Ascending aorta (tissue), 2 donors: ENCODE data around the gene DENND1C. TPM values are rescaled to one million over a fixed set of nuclear protein-coding genes. Genes with fewer than 3 reads are reported as not detected.

Experiments used
- DNase-seq, 2 donors: peaks; one replicate each; pipeline ENCODE4 v3.0.0-alpha.2; 2019; ENCODE audit warnings: low spot score in 2 of 2
- H3K27ac ChIP-seq, 2 donors: fragments of 200-600 bp; sonication (generic); one replicate each; pipeline ENCODE4 v1.5.1; 2016 to 2017; ENCODE audit warnings: mild to moderate bottlenecking in 1 of 2
- H3K27me3 ChIP-seq: fragments of 200-600 bp; sonication (generic); one replicate; pipeline ENCODE4 v1.5.1; 2017
- H3K36me3 ChIP-seq, 2 donors: fragments of 200-600 bp; sonication (generic); one replicate each; pipeline ENCODE4 v1.5.1; 2016
- H3K4me1 ChIP-seq, 2 donors: fragments of 200-600 bp; sonication (generic); one replicate each; pipeline ENCODE4 v1.5.1; 2016 to 2017; ENCODE audit warnings: mild to moderate bottlenecking in 1 of 2
- H3K4me3 ChIP-seq, 2 donors: fragments of 200-600 bp; sonication (generic); one replicate each; pipeline ENCODE4 v1.5.1; 2016 to 2017; ENCODE audit warnings: mild to moderate bottlenecking in 1 of 2
- H3K9me3 ChIP-seq, 2 donors: fragments of 200-600 bp; sonication (generic); one replicate each; pipeline ENCODE4 v1.5.1; 2016
- intact Hi-C: fragments of 100-400 bp; cut with DNase I; formaldehyde crosslinking; loops from one replicate; pipeline ENCODE4 v1.15.1; 2023
- total RNA-seq: library from RNA; depleted of rRNA; stranded (reverse); fragments of >200 nt; gene quantifications from one replicate; pipeline ENCODE4 v1.1.0, GENCODE V29; 2016
- TF ChIP-seq, protein P1 (sequence below), 3 experiments: fragments of 200-600 bp in 2 of 3; fragments of 450-650 bp in 1 of 3; sonication (generic) in 2 of 3; IDR thresholded peaks; one replicate each; pipeline ENCODE4 v1.5.1; 2016 to 2019; ENCODE audit warnings: antibody characterized with exemption in 3 of 3, mild to moderate bottlenecking in 1 of 3, moderate library complexity in 1 of 3

The DENND1C gene
- total RNA-seq, 1 donor from 2014 or later: 24.4 TPM

DNA sequence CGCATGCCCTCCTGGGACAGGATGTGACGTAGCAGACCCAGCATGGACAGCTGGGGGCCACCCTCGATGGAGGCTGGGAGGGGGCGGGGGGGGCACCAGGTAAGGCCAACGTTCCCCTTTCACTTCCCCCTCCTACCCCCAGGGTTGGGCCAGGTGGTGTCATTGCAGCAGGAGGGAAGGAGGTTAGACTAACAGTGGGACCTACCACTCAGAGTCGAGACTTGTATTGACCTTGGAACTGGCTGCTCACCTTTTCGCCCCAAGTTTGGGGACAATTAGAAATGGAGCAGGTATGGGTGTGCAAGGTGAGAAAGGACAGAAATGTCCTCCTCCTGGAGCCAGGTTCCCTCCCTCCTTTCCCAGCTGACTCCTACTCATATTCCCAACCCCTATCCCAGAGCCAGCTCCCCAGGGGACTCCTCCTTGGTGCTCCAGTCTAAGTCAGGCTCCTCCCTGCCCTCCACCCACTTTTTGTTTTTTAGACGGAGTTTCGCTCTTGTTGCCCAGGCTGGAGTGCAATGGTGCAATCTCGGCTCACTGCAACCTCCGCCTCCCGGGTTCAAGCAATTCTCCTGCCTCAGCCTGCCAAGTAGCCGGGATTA is 39.4 kb downstream of the DENND1C start:
- DNase-seq: no peak
- Histone ChIP-seq H3K27me3 (no peaks in the 10 kb centered on the region), H3K36me3 (peaks cover 3 to 22% of the 10 kb centered on the region in 2 donors), H3K4me1 (no peaks in the 10 kb centered on the region), H3K4me3 (no peak overlapping the region), H3K9me3 (no peaks in the 10 kb centered on the region), H3K27ac (no peak overlapping the region)
- intact Hi-C loops: no loop called here
- TF ChIP-seq, protein P1, sequence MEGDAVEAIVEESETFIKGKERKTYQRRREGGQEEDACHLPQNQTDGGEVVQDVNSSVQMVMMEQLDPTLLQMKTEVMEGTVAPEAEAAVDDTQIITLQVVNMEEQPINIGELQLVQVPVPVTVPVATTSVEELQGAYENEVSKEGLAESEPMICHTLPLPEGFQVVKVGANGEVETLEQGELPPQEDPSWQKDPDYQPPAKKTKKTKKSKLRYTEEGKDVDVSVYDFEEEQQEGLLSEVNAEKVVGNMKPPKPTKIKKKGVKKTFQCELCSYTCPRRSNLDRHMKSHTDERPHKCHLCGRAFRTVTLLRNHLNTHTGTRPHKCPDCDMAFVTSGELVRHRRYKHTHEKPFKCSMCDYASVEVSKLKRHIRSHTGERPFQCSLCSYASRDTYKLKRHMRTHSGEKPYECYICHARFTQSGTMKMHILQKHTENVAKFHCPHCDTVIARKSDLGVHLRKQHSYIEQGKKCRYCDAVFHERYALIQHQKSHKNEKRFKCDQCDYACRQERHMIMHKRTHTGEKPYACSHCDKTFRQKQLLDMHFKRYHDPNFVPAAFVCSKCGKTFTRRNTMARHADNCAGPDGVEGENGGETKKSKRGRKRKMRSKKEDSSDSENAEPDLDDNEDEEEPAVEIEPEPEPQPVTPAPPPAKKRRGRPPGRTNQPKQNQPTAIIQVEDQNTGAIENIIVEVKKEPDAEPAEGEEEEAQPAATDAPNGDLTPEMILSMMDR (IDR thresholded peaks at IDR 0.05): no peak

DNA sequence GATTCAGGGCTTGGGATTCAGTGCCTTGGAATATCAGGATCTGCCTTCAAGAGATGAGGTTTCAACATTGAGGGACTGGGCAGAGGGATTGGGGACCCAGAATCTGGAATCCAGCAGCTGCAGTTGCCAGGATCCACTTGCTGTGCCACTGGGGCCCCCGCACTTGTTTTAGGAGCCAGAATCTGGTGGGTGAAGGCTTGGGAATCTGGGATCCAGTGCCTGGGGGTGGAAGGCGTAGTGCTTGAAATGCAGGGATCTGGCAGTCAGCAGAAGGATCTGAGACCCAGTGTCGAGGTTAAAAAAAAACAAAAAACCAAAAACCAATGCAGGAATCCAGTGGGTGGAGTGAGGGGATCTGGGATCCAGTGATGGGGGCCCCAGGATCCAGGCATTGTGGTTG is 40.7 kb downstream of the DENND1C start:
- Histone ChIP-seq H3K36me3 (peaks cover 0 to 9% of the 10 kb centered on the region in 2 donors), H3K9me3 (no peaks in the 10 kb centered on the region), H3K4me3 (no peak overlapping the region), H3K27me3 (no peaks in the 10 kb centered on the region), H3K4me1 (no peaks in the 10 kb centered on the region), H3K27ac (no peak overlapping the region)
- no peak for DNase-seq
- intact Hi-C loops: no loop called here
- TF ChIP-seq, protein P1 (IDR thresholded peaks at IDR 0.05): no peak

DNA sequence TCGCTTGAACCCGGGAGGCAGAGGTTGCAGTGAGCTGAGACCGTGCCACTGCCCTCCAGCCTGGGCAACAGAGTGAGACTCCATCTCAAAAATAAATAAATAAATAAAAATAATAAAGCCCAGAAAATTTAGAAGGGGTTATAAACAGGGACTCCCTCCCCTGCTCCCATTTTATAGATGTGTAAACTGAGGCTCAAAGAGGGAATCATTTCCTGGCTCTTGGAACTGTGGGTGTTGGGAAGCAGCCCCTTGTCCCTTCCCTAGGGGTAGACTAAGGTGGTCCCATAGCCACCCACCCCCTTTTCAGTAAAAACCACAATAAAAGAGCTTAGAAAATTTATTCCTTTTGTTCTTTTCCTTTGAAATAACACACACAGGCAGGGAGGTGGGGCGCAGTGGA is 41.8 kb downstream of the DENND1C start:
- Histone ChIP-seq H3K36me3 (no peaks in the 10 kb centered on the region), H3K4me1 (no peaks in the 10 kb centered on the region), H3K27ac (no peak overlapping the region), H3K9me3 (no peaks in the 10 kb centered on the region), H3K27me3 (no peaks in the 10 kb centered on the region), H3K4me3 (no peak overlapping the region)
- DNase-seq: no peak
- TF ChIP-seq, protein P1 (IDR thresholded peaks at IDR 0.05): no peak
- intact Hi-C loops: no loop called here

DNA sequence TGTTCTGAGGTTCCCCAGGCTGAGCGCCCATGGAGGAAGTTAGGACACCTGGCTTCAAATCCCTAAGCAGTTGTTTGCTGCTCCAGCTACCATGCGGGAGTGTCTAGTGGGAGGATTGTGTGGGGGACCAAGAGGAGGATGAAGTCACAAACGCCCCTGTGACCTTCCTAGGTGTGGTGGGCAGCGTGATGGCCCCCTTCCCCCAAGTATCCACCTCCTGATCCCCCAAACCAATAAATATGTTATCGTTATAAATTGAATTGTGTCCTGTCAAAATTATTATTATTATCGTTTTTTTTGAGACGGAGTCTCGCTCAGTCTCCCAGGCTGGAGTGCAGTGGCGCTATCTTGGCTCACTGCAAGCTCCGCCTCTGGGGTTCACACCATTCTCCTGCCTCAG is 47.9 kb downstream of the DENND1C start, which contains the start of gene SLC25A41:
Gene SLC25A41, minus strand, starts transcription at position 101 of the 400 bp plus-strand sequence. Its CDS starts 70 bp downstream, at position 31.
- Histone ChIP-seq H3K9me3 (no peaks in the 10 kb centered on the region), H3K27ac (no peak within 1 kb of the TSS), H3K27me3 (no peaks in the 10 kb centered on the region), H3K36me3 (no peaks in the 10 kb centered on the region), H3K4me1 (no peaks in the 10 kb centered on the region), H3K4me3 (no peak within 1 kb of the TSS)
- no peak for DNase-seq
- intact Hi-C loops: no loop called here
- TF ChIP-seq, protein P1 (IDR thresholded peaks at IDR 0.05): no peak

DNA sequence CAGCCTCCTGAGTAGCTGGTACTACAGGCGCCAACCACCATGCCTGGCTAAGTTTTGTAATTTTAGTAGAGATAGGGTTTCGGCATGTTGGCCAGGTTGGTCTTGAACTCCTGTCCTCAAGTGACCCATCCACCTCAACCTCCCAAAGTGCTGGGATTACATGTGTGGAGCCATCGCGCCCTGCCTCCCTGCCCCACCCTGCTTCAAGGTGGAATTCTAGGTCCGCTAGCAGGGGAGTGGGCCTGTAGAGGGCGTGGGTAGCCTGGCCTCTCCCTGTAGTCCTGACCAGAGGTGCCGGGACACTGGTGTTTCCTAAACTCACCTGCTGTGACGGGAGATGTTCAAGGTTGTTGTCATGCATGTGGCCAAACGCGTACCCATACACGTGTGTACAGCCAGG is 48.4 kb downstream of the DENND1C start:
- intact Hi-C loops: no loop called here
- Histone ChIP-seq H3K4me1 (no peaks in the 10 kb centered on the region), H3K9me3 (no peaks in the 10 kb centered on the region), H3K27ac (no peak overlapping the region), H3K27me3 (no peaks in the 10 kb centered on the region), H3K36me3 (no peaks in the 10 kb centered on the region), H3K4me3 (no peak overlapping the region)
- TF ChIP-seq, protein P1 (IDR thresholded peaks at IDR 0.05): no peak
- DNase-seq: no peak

DNA sequence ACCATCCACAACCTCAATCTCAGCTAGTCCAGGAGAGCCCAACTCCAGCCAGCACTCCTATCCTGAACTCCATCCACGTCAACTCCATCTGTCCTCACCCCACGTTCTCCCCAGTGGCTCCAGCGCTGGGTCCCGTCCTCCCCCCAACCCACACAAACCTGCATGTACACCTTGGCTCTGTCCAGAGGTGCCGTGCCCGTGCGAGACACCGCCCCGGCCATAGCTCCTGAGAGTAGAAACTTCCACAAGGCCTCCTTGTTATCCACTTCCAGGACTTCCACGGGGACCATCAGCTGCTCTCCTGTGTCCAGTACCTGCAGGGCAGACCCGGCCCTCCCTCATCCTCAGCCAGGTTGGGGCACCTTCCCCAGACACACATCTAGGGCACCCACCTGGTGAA is 49.7 kb downstream of the DENND1C start:
- TF ChIP-seq, protein P1 (IDR thresholded peaks at IDR 0.05): no peak
- no peak for DNase-seq

More for the DNA sequence above, 49.7 kb downstream of the DENND1C start:
- Histone ChIP-seq H3K27me3 (no peaks in the 10 kb centered on the region), H3K36me3 (no peaks in the 10 kb centered on the region), H3K9me3 (no peaks in the 10 kb centered on the region), H3K4me1 (no peaks in the 10 kb centered on the region), H3K27ac (no peak overlapping the region), H3K4me3 (no peak overlapping the region)
- intact Hi-C loops: no loop called here
